GM10266 (cell line): ENCODE data around the gene ATP23.

ENCODE experiments used
- DNase-seq: peaks from one replicate; pipeline ENCODE4 v3.0.0; 2012; ENCODE audit errors: extremely low spot score
- TF ChIP-seq, protein P1 (sequence below): IDR thresholded peaks from 2 replicates; pipeline ENCODE4 v1.5.1; 2012; ENCODE audit warnings: mild to moderate bottlenecking, low read depth; ENCODE audit not compliant: control insufficient read depth, insufficient read depth; ENCODE audit errors: missing control alignments

Gene ATP23

DNA sequence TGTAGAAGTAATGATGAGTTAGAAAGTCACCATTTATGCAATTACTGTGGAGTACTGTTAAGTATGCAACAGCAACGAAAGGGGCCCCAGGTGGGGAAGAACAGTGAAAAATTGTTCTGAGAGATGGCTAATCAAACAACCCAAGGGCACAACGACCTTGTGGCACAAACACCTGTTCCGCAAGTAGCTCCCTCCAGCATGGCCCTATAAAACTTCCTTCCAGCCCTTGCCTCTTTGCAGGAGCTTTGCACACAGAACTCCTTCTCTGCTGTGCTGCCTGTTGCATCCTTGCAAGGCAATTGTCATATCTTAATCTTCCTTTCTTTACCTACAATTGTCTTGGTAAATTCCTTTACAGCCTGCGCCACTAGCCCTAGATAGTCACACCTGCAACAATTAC is 23.2 kb upstream of the ATP23 start:
- DNase-seq: no peak
- TF ChIP-seq, protein P1, sequence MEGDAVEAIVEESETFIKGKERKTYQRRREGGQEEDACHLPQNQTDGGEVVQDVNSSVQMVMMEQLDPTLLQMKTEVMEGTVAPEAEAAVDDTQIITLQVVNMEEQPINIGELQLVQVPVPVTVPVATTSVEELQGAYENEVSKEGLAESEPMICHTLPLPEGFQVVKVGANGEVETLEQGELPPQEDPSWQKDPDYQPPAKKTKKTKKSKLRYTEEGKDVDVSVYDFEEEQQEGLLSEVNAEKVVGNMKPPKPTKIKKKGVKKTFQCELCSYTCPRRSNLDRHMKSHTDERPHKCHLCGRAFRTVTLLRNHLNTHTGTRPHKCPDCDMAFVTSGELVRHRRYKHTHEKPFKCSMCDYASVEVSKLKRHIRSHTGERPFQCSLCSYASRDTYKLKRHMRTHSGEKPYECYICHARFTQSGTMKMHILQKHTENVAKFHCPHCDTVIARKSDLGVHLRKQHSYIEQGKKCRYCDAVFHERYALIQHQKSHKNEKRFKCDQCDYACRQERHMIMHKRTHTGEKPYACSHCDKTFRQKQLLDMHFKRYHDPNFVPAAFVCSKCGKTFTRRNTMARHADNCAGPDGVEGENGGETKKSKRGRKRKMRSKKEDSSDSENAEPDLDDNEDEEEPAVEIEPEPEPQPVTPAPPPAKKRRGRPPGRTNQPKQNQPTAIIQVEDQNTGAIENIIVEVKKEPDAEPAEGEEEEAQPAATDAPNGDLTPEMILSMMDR: no peak

DNA sequence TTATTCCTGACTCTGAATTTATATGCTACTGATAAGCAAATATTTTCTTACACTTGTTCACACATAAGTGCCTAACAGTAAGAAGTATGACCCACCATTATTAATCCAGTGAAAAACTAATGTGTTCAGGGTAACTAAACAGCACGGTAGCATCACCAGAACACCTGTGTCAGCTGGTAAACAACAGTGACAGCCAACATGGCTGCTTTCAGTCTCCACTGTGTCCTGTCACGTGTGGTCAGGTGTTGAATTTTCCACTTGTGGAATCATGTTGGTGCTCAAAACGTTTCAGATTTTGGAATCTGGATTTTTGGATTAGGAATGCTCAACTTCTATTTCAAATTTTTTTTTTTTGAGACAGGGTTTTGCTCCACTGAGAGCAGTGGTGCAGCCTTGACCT is 14.3 kb upstream of the ATP23 start:
- TF ChIP-seq, protein P1: no peak
- no peak for DNase-seq

DNA sequence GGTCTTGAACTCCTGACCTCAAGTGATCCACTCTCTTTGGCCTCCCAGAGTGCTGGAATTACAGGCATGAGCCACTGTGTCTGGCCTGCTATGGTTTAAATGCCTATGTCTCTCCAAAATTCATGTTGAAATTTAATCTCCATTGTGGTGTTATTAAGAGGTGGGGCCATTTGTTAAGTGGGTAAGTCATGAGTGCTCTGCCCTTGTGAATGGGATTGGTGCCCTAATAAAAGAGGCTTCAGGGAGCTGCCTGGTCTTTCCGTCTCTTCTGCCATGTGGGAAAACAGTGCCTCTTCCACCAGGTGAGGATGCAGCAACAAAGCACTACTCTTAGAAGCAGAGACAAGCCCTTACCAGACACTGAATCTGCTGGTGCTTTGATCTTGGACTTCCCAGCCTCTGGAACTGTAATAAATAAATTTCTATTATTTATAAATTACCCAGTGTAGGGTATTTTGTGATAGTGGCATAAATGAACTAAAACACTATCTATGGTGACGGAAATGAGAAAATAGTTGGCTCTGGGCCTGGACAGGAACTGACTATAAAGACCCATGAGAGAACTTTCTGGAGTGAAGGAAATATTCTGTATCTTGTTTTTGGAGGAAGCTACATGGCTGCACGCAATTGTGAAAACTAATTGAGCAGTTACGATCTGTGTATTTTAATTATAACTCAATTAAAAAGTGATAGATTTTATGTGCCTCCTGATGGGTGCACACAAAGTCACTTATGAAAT is 12.1 kb upstream of the ATP23 start:
- TF ChIP-seq, protein P1: no peak
- no peak for DNase-seq

DNA sequence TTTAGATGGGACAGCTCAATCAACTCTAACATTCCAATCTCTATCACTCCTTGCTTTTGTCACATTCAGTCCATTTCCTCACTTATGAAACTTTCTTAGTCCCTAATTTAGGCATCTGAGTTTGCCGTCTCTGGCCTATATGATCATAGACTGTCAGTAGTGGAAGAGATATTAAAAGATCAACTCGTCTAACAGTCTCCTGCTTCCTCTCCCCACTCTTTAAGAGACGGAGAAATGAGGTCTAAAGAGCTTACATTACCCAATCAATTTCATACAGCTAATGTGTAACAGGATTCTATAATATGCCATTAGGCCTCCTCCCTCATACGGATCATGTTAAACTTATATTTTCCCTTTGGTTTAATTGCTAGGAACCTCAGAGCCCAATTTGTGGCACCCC is 6.5 kb upstream of the ATP23 start:
- DNase-seq: no peak

GRCh38 chr12:57935331-57935730 is 6.0 kb upstream of the ATP23 start:
- TF ChIP-seq, protein P1: no peak
- no peak for DNase-seq

More for the DNA sequence above, 6.5 kb upstream of the ATP23 start:
- TF ChIP-seq, protein P1: no peak

- DNase-seq: peak; percentile 86
- TF ChIP-seq, protein P1: no peak
These were observed 5.4 kb upstream of the ATP23 start for GRCh38 chr12:57935839-57936512.

- no peak for DNase-seq
- TF ChIP-seq, protein P1: no peak
These were observed 4.9 kb upstream of the ATP23 start for GRCh38 chr12:57936513-57936883.
